ENCODE data around the gene CMTM4.

Gene CMTM4

GRCh38 chr16:66696669-66697630, at the start of gene CMTM4:
TSS of gene CMTM4 (minus strand) at chr16:66696743. CDS start at chr16:66696525, 218 bp downstream.
- DNase-seq (ENCODE audit: low spot score), result peak; percentile 93

GRCh38 chr16:66746048-66746447, 49.5 kb upstream of the CMTM4 start:
- DNase-seq (ENCODE audit: low spot score), result no peak

GRCh38 chr16:66741950-66742808, 45.6 kb upstream of the CMTM4 start:
- no peak for DNase-seq (ENCODE audit: low spot score)

GRCh38 chr16:66741169-66741900, 44.8 kb upstream of the CMTM4 start:
- no peak for DNase-seq (ENCODE audit: low spot score)

DNA sequence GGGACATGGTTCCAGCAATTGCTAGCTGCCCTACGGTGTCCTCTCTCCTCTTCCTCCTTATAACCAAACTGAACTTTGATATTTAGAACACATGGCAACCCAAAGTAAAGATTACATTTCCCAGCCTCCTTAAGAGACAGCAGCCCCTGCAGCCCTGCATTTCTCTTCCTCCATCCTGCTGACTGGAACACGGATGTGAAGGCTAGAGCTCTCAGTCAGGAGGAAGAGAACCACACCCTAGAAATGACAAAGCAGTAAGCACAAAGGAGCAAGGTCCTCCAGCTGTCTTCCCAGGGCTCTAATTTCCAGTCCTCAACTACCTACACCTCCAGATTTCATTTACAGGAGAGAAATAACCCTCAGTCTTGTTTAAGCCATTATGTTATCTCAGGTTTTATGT, 44.0 kb upstream of the CMTM4 start:
- DNase-seq (ENCODE audit: low spot score), result no peak

- DNase-seq (ENCODE audit: low spot score), result peak; percentile 67
Measured at GRCh38 chr16:66740010-66740409, 43.5 kb upstream of the CMTM4 start.

- DNase-seq (ENCODE audit: low spot score), result no peak
Measured at GRCh38 chr16:66735891-66736290, 39.3 kb upstream of the CMTM4 start.

GRCh38 chr16:66731101-66731500, 34.6 kb upstream of the CMTM4 start:
- no peak for DNase-seq (ENCODE audit: low spot score)

GRCh38 chr16:66728804-66729203, 32.3 kb upstream of the CMTM4 start:
- DNase-seq (ENCODE audit: low spot score), result no peak

- DNase-seq (ENCODE audit: low spot score), result peak; percentile 61
Measured at GRCh38 chr16:66728117-66728787, 31.7 kb upstream of the CMTM4 start.

- no peak for DNase-seq (ENCODE audit: low spot score)
Measured at GRCh38 chr16:66720766-66721165, 24.2 kb upstream of the CMTM4 start.

- DNase-seq (ENCODE audit: low spot score), result no peak
Measured at GRCh38 chr16:66719246-66719645, 22.7 kb upstream of the CMTM4 start.

GRCh38 chr16:66717776-66718175, 21.2 kb upstream of the CMTM4 start:
- DNase-seq (ENCODE audit: low spot score), result no peak

DNA sequence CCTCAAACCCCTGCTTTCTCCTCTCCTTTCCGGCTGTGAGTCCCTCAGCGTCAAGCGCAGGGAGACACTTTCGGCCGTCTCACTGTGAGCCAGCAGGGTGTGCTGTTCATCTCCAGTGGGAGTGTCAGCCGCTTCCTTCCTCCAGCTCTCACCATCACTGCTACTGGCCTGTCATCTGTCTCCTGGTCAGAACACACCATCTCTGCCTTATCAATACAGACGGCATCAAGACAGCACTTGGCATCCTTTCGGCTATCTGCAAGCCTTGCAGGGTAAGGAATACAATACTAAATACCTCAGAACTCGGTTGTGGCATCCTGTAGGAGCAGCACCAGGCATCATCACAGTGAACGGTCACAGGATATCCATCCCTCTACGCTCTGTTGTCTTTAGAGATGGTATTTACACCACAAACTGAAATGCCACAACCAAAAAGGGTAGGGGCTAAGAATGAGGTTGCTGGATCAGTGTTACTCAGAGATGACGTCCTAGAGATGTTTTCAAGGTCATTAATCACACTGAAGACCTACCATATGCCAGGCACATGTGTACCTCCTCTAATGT, 20.7 kb upstream of the CMTM4 start:
- no peak for DNase-seq (ENCODE audit: low spot score)

- DNase-seq (ENCODE audit: low spot score), result no peak
Measured at GRCh38 chr16:66714654-66715307, 18.2 kb upstream of the CMTM4 start.

DNA sequence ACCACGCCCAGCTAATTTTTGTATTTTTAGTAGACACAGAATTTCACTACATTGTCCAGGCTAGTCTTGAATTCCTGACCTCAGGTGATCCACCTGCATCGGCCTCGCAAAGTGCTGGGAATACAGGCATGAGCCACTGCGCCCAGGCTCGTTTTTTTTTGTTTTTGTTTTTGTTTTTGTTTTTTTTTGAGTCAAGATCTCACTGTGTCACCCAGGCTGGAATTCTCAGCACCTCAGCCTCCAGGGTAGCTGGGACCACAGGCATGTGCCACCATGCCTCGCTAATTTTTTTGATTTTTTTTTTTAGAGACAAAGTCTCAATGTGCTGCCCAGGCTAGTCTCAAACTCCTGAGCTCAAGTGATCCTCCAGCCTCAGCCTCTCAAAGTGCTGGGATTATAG, 17.5 kb upstream of the CMTM4 start:
- DNase-seq (ENCODE audit: low spot score), result no peak

DNA sequence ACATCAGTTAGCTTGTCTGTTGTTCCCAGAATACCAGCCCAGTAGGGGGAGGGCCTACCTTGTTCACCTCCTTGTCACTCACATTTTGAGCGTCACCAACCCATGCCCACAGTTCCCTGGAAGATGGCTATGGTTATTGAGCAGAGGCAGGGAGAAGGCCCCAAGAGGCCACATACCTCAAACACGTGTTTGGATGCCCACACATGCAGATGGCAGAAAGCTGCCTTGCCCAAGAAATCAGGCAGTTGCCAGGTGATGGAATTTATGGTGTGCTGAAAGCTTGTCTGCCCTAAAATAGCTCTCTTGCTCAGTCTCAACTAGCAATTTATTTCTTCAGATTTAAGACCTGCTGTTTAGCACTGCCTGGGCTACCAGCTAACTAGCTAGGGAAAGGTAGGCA, 16.5 kb upstream of the CMTM4 start:
- DNase-seq (ENCODE audit: low spot score), result no peak

DNA sequence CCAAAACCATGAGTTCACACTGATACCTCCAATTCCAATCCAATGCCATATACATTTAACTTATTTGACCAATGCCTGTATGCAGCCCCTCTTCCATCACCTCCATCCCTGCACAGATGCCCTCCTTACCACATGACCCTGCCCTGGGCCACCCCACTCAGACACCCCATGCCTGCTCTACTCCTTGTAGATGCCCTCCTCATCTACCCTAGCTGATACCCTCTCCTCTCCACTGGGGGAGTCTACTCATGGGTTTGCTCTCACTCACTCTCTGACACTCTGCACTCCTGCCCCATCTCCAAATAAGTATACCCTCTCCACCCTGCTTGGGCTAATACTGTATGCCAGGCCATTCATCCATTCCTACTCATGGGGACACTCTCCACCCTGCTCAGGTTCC, 16.0 kb upstream of the CMTM4 start:
- DNase-seq (ENCODE audit: low spot score), result no peak

DNA sequence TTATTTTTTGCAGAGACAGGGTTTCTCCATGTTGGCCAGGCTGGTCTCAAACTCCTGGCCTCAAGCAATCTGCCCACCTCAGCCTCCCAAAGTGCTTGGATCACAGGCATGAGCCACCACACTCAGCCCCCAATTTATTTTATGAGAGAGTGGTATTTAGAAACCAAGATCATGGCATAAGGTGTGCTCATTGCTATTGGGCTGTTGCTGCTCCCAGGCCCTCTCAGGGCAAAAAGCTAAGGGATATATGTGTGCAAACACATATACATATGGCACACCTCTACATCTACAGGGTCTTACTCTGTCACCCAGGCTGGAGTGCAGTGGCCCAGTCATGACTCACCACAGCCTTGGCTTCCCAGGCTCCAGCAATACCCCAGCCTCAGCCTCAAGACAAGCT, 15.0 kb upstream of the CMTM4 start:
- DNase-seq (ENCODE audit: low spot score), result no peak

DNA sequence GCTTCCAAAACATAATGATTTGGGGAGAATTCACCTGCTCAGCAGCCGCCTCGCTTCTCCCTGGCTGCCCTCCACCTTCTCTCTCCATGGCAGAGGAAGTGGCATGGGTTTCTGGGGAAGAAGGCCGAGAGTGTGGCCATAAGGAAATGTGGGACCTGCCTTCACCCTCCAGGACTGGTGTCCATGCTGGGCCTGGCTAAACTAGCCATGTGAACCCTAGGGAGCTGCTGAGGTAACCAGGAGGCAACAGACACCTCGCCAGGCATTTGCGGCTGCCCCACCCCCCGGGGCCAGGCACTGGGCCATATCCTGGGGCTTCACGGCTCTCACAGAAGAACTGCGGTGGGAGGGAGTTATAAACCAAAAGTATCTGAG, 9.9 kb upstream of the CMTM4 start:
- DNase-seq (ENCODE audit: low spot score), result no peak

All from germinal center (tissue), 1 donor.